GM23338 (cell line): ENCODE data around the gene LIMK2. TPM values are rescaled to one million over a fixed set of nuclear protein-coding genes. Genes with fewer than 3 reads are reported as not detected.

Experiments used
- ATAC-seq: fragments of 200-7000 bp; cut with Tn5 transposase; 3 replicates; pipeline ENCODE4 v1.9.1; 2020
- DNase-seq: peaks from one replicate; pipeline ENCODE4 v3.0.0-alpha.2; 2015; ENCODE audit warnings: low spot score
- H2AFZ ChIP-seq: fragments of 200-600 bp; sonication (generic); 2 replicates; pipeline ENCODE4 v1.8.0; 2016; ENCODE audit warnings: antibody characterized with exemption, mild to moderate bottlenecking, moderate library complexity
- H3F3A ChIP-seq: fragments of 200-600 bp; sonication (generic); replicated peaks from 2 replicates; pipeline ENCODE4 v1.8.0; 2017; ENCODE audit warnings: antibody characterized with exemption, mixed run types, low read depth
- H3K27ac ChIP-seq: fragments of 200-600 bp; sonication (generic); 2 replicates; pipeline ENCODE4 v1.6.1; 2016; ENCODE audit warnings: low read depth
- H3K27me3 ChIP-seq: fragments of 200-600 bp; sonication (generic); 2 replicates; pipeline ENCODE4 v1.8.0; 2016; ENCODE audit warnings: mild to moderate bottlenecking, mixed run types, moderate library complexity; ENCODE audit not compliant: insufficient read depth
- H3K36me3 ChIP-seq: fragments of 200-600 bp; sonication (generic); 2 replicates; pipeline ENCODE4 v1.8.0; 2016; ENCODE audit warnings: mild to moderate bottlenecking; ENCODE audit not compliant: insufficient read depth
- H3K4me1 ChIP-seq: fragments of 200-600 bp; sonication (generic); 2 replicates; pipeline ENCODE4 v1.8.0; 2016; ENCODE audit warnings: mild to moderate bottlenecking, moderate library complexity; ENCODE audit not compliant: insufficient read depth
- H3K4me2 ChIP-seq: fragments of 200-600 bp; sonication (generic); 2 replicates; pipeline ENCODE4 v1.7.1; 2017; ENCODE audit warnings: mixed run types
- H3K4me3 ChIP-seq: fragments of 200-600 bp; sonication (generic); 2 replicates; pipeline ENCODE4 v1.6.1; 2016; ENCODE audit warnings: mixed run types
- H3K79me2 ChIP-seq: fragments of 200-600 bp; sonication (generic); replicated peaks from 2 replicates; pipeline ENCODE4 v1.8.0; 2017; ENCODE audit warnings: mild to moderate bottlenecking; ENCODE audit not compliant: insufficient read depth
- H3K9me2 ChIP-seq: fragments of 200-600 bp; sonication (generic); 2 replicates; pipeline ENCODE4 v1.8.0; 2017; ENCODE audit not compliant: insufficient read depth
- H4K20me1 ChIP-seq: fragments of 200-600 bp; sonication (generic); replicated peaks from 2 replicates; pipeline ENCODE4 v1.8.0; 2017; ENCODE audit warnings: mild to moderate bottlenecking; ENCODE audit not compliant: insufficient read depth
- H3K27ac Mint-ChIP-seq: 2 replicates; pipeline ENCODE4 v1.8.0; 2020; ENCODE audit warnings: inconsistent platforms, mild to moderate bottlenecking, moderate library complexity, mixed read lengths
- H3K27me3 Mint-ChIP-seq: 3 replicates; pipeline ENCODE4 v1.8.0; 2022; ENCODE audit warnings: low read depth, mild to moderate bottlenecking, moderate library complexity, mixed read lengths, inconsistent platforms; ENCODE audit not compliant: insufficient read depth, poor library complexity
- H3K36me3 Mint-ChIP-seq: 3 replicates; pipeline ENCODE4 v1.8.0; 2021; ENCODE audit warnings: low read depth, mild to moderate bottlenecking, inconsistent platforms, moderate library complexity, mixed read lengths
- H3K4me1 Mint-ChIP-seq: 3 replicates; pipeline ENCODE4 v1.8.0; 2020; ENCODE audit warnings: mild to moderate bottlenecking, inconsistent platforms, mixed read lengths
- H3K4me3 Mint-ChIP-seq: 3 replicates; pipeline ENCODE4 v1.8.0; 2021; ENCODE audit warnings: moderate library complexity, mild to moderate bottlenecking, inconsistent platforms, mixed read lengths
- H3K9me3 Mint-ChIP-seq: 3 replicates; pipeline ENCODE4 v1.8.0; 2020; ENCODE audit warnings: moderate library complexity, mild to moderate bottlenecking, inconsistent platforms, mixed read lengths
- JUNB ChIP-seq: IDR thresholded peaks from one replicate; pipeline ENCODE4 v1.6.1; 2016; ENCODE audit warnings: antibody characterized with exemption; ENCODE audit not compliant: unreplicated experiment
- POLR2AphosphoS5 ChIP-seq: IDR thresholded peaks from 2 replicates; pipeline ENCODE4 v1.6.1; 2016; ENCODE audit warnings: antibody characterized with exemption, low read depth
- ZNF114 ChIP-seq: fragments of 250-450 bp; sonication (Bioruptor Pico); IDR thresholded peaks from 2 replicates; pipeline ENCODE4 v1.5.0; 2020; ENCODE audit warnings: mild to moderate bottlenecking, moderate library complexity
- ZNF331 ChIP-seq: fragments of 250-450 bp; sonication (Bioruptor Pico); IDR thresholded peaks from 2 replicates; pipeline ENCODE4 v1.5.0; 2020; ENCODE audit warnings: low read depth, mild to moderate bottlenecking, moderate library complexity
- polyA plus RNA-seq: library from polyadenylated mRNA; unstranded; fragments of >200 nt; fragmentation: Nextera tagmentation; extraction: Ambion mirVana; gene quantifications from 2 replicates; pipeline ENCODE4 v1.2.1, GENCODE V29; 2016
- total RNA-seq: library from RNA; depleted of rRNA; stranded (reverse); fragments of >200 nt; shearing (Covaris generic); gene quantifications from 2 replicates; pipeline ENCODE4 v1.2.3, GENCODE V29; 2014
- TF ChIP-seq, protein P1 (sequence below): IDR thresholded peaks from 2 replicates; pipeline ENCODE4 v1.6.1; 2016; ENCODE audit warnings: antibody characterized with exemption
- TF ChIP-seq, protein P2 (sequence below): IDR thresholded peaks from one replicate; pipeline ENCODE4 v1.6.1; 2018; ENCODE audit warnings: antibody characterized with exemption; ENCODE audit not compliant: unreplicated experiment
- TF ChIP-seq, protein P3 (sequence below), 2 experiments: fragments of 200-600 bp in 1 of 2; sonication (generic) in 1 of 2; conservative IDR thresholded peaks; 2 replicates each; pipeline versions ENCODE4 v1.5.1 to v1.6.1; 2016 to 2017; ENCODE audit warnings: antibody characterized with exemption in 2 of 2, low read depth in 2 of 2, mild to moderate bottlenecking in 2 of 2, moderate library complexity in 1 of 2

Gene LIMK2
- total and polyA plus RNA-seq, 2 experiments from 2014 or later = 12.5 to 39.8 TPM

DNA sequence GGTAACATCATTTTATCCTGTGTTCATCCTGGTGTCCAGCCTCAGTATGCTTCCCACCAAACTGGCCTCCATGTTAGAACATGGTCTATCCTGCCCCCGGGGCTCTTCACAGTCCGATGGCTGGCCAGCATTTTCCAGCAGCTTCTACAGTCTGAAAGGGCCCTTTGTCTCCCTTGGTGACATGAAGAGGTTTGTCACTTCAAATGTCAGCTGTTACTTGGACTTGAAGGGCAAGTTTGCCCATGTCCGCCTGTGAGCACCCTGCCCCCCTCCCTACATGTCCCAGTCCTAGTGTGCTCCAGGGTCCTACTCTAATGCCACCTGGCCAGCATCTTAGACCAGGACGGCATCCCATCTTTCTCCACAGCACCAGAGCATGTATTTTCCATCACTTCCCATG is 109.3 kb downstream of the LIMK2 start:
- H2AFZ ChIP-seq = no peak overlapping the region
- H3K36me3 ChIP-seq = peaks cover 11% of the 10 kb centered on the region
- H3K27ac ChIP-seq = no peak overlapping the region
- H4K20me1 ChIP-seq = peaks cover 6% of the 10 kb centered on the region; the same call in 1 of the 2 replicates
- H3K4me1 ChIP-seq = no peaks in the 10 kb centered on the region
- no peak for TF ChIP-seq JUNB
- TF ChIP-seq POLR2AphosphoS5 = no peak
- no peak for TF ChIP-seq ZNF114
- TF ChIP-seq, protein P1, sequence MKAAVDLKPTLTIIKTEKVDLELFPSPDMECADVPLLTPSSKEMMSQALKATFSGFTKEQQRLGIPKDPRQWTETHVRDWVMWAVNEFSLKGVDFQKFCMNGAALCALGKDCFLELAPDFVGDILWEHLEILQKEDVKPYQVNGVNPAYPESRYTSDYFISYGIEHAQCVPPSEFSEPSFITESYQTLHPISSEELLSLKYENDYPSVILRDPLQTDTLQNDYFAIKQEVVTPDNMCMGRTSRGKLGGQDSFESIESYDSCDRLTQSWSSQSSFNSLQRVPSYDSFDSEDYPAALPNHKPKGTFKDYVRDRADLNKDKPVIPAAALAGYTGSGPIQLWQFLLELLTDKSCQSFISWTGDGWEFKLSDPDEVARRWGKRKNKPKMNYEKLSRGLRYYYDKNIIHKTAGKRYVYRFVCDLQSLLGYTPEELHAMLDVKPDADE = no peak
- H3K9me2 ChIP-seq = no peaks in the 10 kb centered on the region
- no peaks in the 10 kb centered on the region for H3K9me3 Mint-ChIP-seq
- H3K4me3 Mint-ChIP-seq = no peak overlapping the region
- H3K4me2 ChIP-seq = no peak overlapping the region
- DNase-seq (no peak), ATAC-seq (no peak)
- H3K36me3 Mint-ChIP-seq = peaks cover 19% of the 10 kb centered on the region
- no peak overlapping the region for H3K27ac Mint-ChIP-seq
- H3F3A ChIP-seq = no peaks in the 10 kb centered on the region
- no peaks in the 10 kb centered on the region for H3K79me2 ChIP-seq
- no peak overlapping the region for H3K4me3 ChIP-seq
- peaks cover 4% of the 10 kb centered on the region for H3K27me3 Mint-ChIP-seq
- no peaks in the 10 kb centered on the region for H3K4me1 Mint-ChIP-seq
- H3K27me3 ChIP-seq = no peaks in the 10 kb centered on the region

DNA sequence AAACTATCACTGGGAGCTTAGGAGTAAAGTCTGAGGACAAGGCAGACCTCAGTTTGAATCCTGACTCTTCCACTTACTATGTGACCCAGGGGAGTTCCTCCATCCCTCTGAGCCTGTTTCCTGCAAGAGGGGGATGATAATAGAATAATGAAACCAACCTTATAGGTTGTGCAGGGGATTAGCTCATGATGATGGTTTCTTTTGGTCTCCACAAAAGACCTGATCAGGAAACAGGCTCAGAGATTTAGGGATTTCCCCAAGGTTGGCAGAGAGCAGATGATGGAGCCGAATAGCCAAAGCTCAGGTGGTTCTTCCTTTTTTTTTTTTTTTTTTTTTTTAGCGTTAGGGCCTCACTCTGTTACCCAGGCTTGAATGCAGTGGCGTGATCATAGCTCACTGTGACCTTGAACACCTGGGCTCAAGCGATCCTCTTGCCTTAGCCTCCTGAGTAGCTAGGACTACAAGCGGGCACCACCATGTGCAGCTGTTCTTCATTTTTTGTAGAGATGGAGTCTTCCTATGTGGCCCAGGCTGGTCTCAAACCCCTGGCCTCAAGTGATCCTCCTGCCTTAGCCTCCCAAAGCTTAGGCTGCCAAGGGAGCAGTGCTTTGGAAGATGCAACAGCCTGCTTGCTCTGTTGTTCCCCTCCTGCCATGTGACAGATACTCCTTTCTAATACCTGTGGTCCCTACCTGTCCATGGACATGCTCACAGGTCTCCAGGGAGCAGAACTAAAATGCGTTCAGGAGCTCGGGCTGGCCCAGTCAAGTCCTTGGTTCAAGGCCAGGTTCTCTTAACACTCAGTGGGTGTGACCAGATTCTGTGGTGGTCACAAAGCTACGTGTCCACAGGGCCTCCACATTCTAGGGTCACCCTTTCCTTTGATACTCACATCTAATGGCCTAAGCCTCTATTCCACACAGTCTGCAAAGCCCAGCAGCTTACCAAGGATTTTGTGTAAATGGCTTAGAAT is 111.8 kb downstream of the LIMK2 start:
- H3K4me2 ChIP-seq = no peak overlapping the region
- no peak overlapping the region for H2AFZ ChIP-seq
- no peaks in the 10 kb centered on the region for H3F3A ChIP-seq
- H3K4me3 ChIP-seq = no peak overlapping the region
- Mint-ChIP-seq H3K36me3 (peaks cover 42% of the 10 kb centered on the region), H3K4me3 (no peak overlapping the region), H3K4me1 (no peaks in the 10 kb centered on the region; the same call in 2 of the 3 replicates), H3K9me3 (no peaks in the 10 kb centered on the region), H3K27ac (no peak overlapping the region), H3K27me3 (peaks cover 6% of the 10 kb centered on the region)
- no peaks in the 10 kb centered on the region for H3K9me2 ChIP-seq
- peaks cover 18% of the 10 kb centered on the region for H3K36me3 ChIP-seq
- H3K4me1 ChIP-seq = no peaks in the 10 kb centered on the region
- DNase-seq (no peak), ATAC-seq (no peak)
- no peaks in the 10 kb centered on the region for H3K27me3 ChIP-seq
- H3K27ac ChIP-seq = no peak overlapping the region
- H4K20me1 ChIP-seq = peaks cover 6% of the 10 kb centered on the region; the same call in 1 of the 2 replicates
- no peaks in the 10 kb centered on the region for H3K79me2 ChIP-seq
- no peak for TF ChIP-seq POLR2AphosphoS5
- TF ChIP-seq ZNF114 = no peak
- no peak for TF ChIP-seq JUNB
- no peak for TF ChIP-seq ZNF331 (CRISPR knock-in tag)
- TF ChIP-seq, protein P1 = no peak
- TF ChIP-seq, protein P2, sequence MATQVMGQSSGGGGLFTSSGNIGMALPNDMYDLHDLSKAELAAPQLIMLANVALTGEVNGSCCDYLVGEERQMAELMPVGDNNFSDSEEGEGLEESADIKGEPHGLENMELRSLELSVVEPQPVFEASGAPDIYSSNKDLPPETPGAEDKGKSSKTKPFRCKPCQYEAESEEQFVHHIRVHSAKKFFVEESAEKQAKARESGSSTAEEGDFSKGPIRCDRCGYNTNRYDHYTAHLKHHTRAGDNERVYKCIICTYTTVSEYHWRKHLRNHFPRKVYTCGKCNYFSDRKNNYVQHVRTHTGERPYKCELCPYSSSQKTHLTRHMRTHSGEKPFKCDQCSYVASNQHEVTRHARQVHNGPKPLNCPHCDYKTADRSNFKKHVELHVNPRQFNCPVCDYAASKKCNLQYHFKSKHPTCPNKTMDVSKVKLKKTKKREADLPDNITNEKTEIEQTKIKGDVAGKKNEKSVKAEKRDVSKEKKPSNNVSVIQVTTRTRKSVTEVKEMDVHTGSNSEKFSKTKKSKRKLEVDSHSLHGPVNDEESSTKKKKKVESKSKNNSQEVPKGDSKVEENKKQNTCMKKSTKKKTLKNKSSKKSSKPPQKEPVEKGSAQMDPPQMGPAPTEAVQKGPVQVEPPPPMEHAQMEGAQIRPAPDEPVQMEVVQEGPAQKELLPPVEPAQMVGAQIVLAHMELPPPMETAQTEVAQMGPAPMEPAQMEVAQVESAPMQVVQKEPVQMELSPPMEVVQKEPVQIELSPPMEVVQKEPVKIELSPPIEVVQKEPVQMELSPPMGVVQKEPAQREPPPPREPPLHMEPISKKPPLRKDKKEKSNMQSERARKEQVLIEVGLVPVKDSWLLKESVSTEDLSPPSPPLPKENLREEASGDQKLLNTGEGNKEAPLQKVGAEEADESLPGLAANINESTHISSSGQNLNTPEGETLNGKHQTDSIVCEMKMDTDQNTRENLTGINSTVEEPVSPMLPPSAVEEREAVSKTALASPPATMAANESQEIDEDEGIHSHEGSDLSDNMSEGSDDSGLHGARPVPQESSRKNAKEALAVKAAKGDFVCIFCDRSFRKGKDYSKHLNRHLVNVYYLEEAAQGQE = no peak
- TF ChIP-seq, protein P3, sequence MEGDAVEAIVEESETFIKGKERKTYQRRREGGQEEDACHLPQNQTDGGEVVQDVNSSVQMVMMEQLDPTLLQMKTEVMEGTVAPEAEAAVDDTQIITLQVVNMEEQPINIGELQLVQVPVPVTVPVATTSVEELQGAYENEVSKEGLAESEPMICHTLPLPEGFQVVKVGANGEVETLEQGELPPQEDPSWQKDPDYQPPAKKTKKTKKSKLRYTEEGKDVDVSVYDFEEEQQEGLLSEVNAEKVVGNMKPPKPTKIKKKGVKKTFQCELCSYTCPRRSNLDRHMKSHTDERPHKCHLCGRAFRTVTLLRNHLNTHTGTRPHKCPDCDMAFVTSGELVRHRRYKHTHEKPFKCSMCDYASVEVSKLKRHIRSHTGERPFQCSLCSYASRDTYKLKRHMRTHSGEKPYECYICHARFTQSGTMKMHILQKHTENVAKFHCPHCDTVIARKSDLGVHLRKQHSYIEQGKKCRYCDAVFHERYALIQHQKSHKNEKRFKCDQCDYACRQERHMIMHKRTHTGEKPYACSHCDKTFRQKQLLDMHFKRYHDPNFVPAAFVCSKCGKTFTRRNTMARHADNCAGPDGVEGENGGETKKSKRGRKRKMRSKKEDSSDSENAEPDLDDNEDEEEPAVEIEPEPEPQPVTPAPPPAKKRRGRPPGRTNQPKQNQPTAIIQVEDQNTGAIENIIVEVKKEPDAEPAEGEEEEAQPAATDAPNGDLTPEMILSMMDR (conservative IDR thresholded peaks at IDR 0.05; ENCODE audit: low read depth in 2 of 2) = no peak
